Endodermal cell (in vitro differentiated cells): ENCODE measurements around the gene COPS3. TPM values are rescaled to one million over a fixed set of nuclear protein-coding genes. Genes with fewer than 3 reads are reported as not detected.

ENCODE experiments used
- DNase-seq: peaks from one replicate; pipeline ENCODE4 v3.0.0-alpha.2; 2017
- H3K27ac ChIP-seq: 2 replicates; pipeline ENCODE4 v1.5.1; 2013; ENCODE audit warnings: mild to moderate bottlenecking, low read depth, low read length, moderate library complexity
- H3K27me3 ChIP-seq: 2 replicates; pipeline ENCODE4 v1.6.1; 2013; ENCODE audit warnings: mild to moderate bottlenecking, low read length, moderate library complexity; ENCODE audit not compliant: insufficient read depth, control insufficient read depth, poor library complexity, severe bottlenecking
- H3K36me3 ChIP-seq: 2 replicates; pipeline ENCODE4 v1.7.0; 2013; ENCODE audit warnings: mild to moderate bottlenecking, low read length, moderate library complexity; ENCODE audit not compliant: control insufficient read depth, insufficient read depth
- H3K4me1 ChIP-seq: one replicate; pipeline ENCODE4 v1.7.0; 2013; ENCODE audit warnings: low read length; ENCODE audit not compliant: control insufficient read depth, insufficient read depth
- H3K4me3 ChIP-seq: 2 replicates; pipeline ENCODE4 v1.5.1; 2013; ENCODE audit warnings: mild to moderate bottlenecking, low read length, moderate library complexity
- H3K9ac ChIP-seq: 2 replicates; pipeline ENCODE4 v1.6.1; 2013; ENCODE audit warnings: mild to moderate bottlenecking, low read length, moderate library complexity; ENCODE audit not compliant: poor library complexity, severe bottlenecking; ENCODE audit errors: extremely low read depth
- H3K9me3 ChIP-seq: 2 replicates; pipeline ENCODE4 v1.6.1; 2013; ENCODE audit warnings: mild to moderate bottlenecking, low read length, moderate library complexity; ENCODE audit not compliant: control insufficient read depth
- H3K27ac Mint-ChIP-seq: 2 replicates; pipeline ENCODE4 v1.8.0; 2020; ENCODE audit warnings: mixed read lengths
- H3K27me3 Mint-ChIP-seq: 2 replicates; pipeline ENCODE4 v1.8.0; 2021; ENCODE audit warnings: mild to moderate bottlenecking, mixed read lengths; ENCODE audit not compliant: insufficient read depth
- H3K36me3 Mint-ChIP-seq: 2 replicates; pipeline ENCODE4 v1.8.0; 2020; ENCODE audit warnings: low read depth, mixed read lengths
- H3K4me1 Mint-ChIP-seq: 2 replicates; pipeline ENCODE4 v1.8.0; 2020; ENCODE audit warnings: mixed read lengths
- H3K4me3 Mint-ChIP-seq: 2 replicates; pipeline ENCODE4 v1.8.0; 2020; ENCODE audit warnings: mild to moderate bottlenecking, moderate library complexity, mixed read lengths
- H3K9me3 Mint-ChIP-seq: 2 replicates; pipeline ENCODE4 v1.8.0; 2020; ENCODE audit warnings: mild to moderate bottlenecking, mixed read lengths
- CTCF ChIP-seq: fragments of 200-600 bp; sonication (generic); conservative IDR thresholded peaks from 2 replicates; pipeline ENCODE4 v1.5.0; 2021; ENCODE audit warnings: antibody characterized with exemption, mild to moderate bottlenecking
- WGBS, 2 experiments: methylation state at CpG; one replicate each; pipeline versions ENCODE4 v1.1.5 to v1.1.7; 2013; ENCODE audit warnings: missing lambda C conversion rate in 2 of 2, mixed read lengths in 1 of 2; ENCODE audit not compliant: insufficient coverage in 1 of 2, insufficient read length in 1 of 2; 5-methylcytosine and 5-hydroxymethylcytosine counted together
- total RNA-seq, 2 donors: library from RNA; stranded (reverse); fragmentation: NEBNext Ultra II Directional in 1 of 2; extraction: Animal tissue kit (Norgen Biotek cat#: 25700) in 1 of 2; gene quantifications; 2 replicates in 1 of 2; 3 replicates in 1 of 2; pipeline ENCODE4 v1.2.1, GENCODE V29; 2021

Gene COPS3
- total RNA-seq, 2 donors from 2014 or later: 63.1 to 67.5 TPM

GRCh38 chr17:17305281-17305801 is 24.3 kb upstream of the COPS3 start:
- peaks cover 15% of the 10 kb centered on the region for H3K27me3 Mint-ChIP-seq
- H3K4me3 ChIP-seq: no peak overlapping the region
- H3K9me3 ChIP-seq: no peaks in the 10 kb centered on the region
- no peak overlapping the region for H3K9ac ChIP-seq
- H3K27me3 ChIP-seq: peaks cover 8% of the 10 kb centered on the region
- no peaks in the 10 kb centered on the region for H3K4me1 ChIP-seq
- WGBS, 2 experiments: 79 to 87% methylated on average over 4 to 5 of the region's 8 CpGs
- DNase-seq: no peak
- H3K27ac ChIP-seq: no peak overlapping the region
- no peaks in the 10 kb centered on the region for H3K36me3 ChIP-seq
- no peaks in the 10 kb centered on the region for H3K4me1 Mint-ChIP-seq
- peaks cover 3% of the 10 kb centered on the region for H3K9me3 Mint-ChIP-seq
- no peak for TF ChIP-seq CTCF
- H3K36me3 Mint-ChIP-seq: peaks cover 20% of the 10 kb centered on the region
- H3K27ac Mint-ChIP-seq: no peak overlapping the region
- H3K4me3 Mint-ChIP-seq: peak overlapping the region; percentile 63

- Histone ChIP-seq H3K36me3 (no peaks in the 10 kb centered on the region), H3K9me3 (no peaks in the 10 kb centered on the region), H3K27ac (no peak overlapping the region), H3K4me1 (no peaks in the 10 kb centered on the region), H3K27me3 (peaks cover 8% of the 10 kb centered on the region), H3K4me3 (peak overlapping the region; percentile 67), H3K9ac (no peak overlapping the region)
- Mint-ChIP-seq H3K27me3 (peaks cover 15% of the 10 kb centered on the region), H3K27ac (no peak overlapping the region), H3K36me3 (peaks cover 16% of the 10 kb centered on the region), H3K4me1 (no peaks in the 10 kb centered on the region), H3K9me3 (no peaks in the 10 kb centered on the region), H3K4me3 (peak overlapping the region; percentile 63)
- TF ChIP-seq CTCF: no peak
- no peak for DNase-seq
- WGBS, 2 experiments: 86 to 100% methylated on average over 1 to 2 of the region's 2 CpGs
Observed at GRCh38 chr17:17304521-17304985, 23.5 kb upstream of the COPS3 start.

GRCh38 chr17:17303847-17304490 is 22.9 kb upstream of the COPS3 start:
- Histone ChIP-seq H3K4me1 (no peaks in the 10 kb centered on the region), H3K4me3 (peak overlapping the region; percentile 67), H3K36me3 (no peaks in the 10 kb centered on the region), H3K9ac (no peak overlapping the region), H3K9me3 (no peaks in the 10 kb centered on the region), H3K27me3 (peaks cover 8% of the 10 kb centered on the region), H3K27ac (no peak overlapping the region)
- H3K27me3 Mint-ChIP-seq: peaks cover 15% of the 10 kb centered on the region
- H3K36me3 Mint-ChIP-seq: peaks cover 10% of the 10 kb centered on the region
- H3K27ac Mint-ChIP-seq: no peak overlapping the region
- DNase-seq: no peak
- peak overlapping the region; percentile 63 for H3K4me3 Mint-ChIP-seq
- H3K4me1 Mint-ChIP-seq: no peaks in the 10 kb centered on the region
- TF ChIP-seq CTCF: no peak
- H3K9me3 Mint-ChIP-seq: no peaks in the 10 kb centered on the region
- 28 to 47% methylated on average over 11 to 21 of the region's 21 CpGs for WGBS, 2 experiments
